Measurements from ENCODE around the gene PI4K2B.
A peak's percentile ranks its signal among the peaks of the same experiment; 100 is the strongest.
"Not testable (repeated sequence)": the region's sequence is repeated elsewhere in the genome, so short reads cannot be mapped to it uniquely, and the experiment has no call there.

The PI4K2B gene

DNA sequence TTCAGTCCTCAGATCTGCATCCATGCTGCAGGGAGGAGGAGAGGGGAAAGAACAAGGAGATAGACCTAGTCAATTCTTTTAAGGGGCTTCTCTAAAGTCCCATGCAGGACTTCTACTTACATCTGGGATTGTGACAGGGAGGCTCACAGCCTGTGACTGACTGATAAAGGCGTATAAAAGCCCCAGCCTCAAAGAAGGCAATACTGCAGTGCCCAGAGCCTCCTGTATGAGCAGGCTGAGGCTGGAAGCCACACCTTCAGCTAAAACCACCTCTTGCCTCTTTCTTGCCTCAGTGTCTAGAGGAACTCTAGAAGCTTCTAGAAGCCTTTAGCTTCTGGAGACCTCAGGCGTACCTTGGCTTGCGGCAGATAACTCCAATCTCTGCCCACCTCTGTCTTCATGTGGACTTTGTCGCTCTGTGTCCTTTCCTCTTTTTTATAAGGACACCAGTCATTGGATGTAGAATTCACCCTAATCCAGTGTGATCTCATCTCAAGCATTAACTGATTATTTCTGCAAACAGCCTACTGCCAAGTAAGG is 72.8 kb downstream of the PI4K2B start:
- no peak for DNase-seq (ENCODE audit: low read depth, low spot score)

DNA sequence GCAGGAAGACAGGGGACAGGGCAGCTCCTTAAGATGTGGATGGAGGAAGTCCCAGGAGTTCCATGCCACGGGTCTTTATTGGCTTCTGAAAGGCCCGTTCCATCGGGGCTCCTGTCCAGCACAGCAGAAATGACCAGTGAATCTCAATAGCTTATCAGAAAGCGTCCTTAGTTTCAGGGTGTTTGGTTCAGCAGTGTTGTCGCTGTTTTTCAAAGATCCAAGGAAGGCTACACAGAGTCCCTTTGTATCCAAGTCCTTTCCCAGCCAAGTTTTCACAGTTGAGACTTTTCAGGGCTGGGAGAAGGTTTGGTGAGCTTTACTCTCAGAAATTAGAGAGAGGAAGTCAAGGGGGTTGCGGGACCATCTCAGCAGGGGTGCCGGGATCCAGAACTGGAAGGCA is 73.8 kb downstream of the PI4K2B start:
- DNase-seq (ENCODE audit: low read depth, low spot score): no peak

DNA sequence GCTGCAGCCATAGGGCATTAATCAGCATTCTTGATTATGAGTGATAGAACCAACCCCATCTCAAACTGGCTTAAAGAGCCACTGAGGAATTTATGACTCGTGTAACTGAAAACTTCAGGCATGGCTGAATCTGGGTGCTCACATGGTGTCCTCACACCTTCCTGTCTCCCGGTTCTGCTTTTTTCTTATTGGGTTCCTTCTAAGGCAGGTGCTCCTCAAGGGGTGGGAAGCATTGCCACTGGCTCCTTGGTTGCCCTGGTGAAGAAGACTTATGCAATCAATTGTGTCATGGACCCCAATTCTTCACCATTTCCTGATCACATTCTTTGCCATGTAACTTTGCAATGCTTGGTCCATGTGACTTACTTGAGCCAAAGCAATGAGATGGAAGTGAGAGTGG is 74.5 kb downstream of the PI4K2B start:
- no peak for DNase-seq (ENCODE audit: low read depth, low spot score)

DNA sequence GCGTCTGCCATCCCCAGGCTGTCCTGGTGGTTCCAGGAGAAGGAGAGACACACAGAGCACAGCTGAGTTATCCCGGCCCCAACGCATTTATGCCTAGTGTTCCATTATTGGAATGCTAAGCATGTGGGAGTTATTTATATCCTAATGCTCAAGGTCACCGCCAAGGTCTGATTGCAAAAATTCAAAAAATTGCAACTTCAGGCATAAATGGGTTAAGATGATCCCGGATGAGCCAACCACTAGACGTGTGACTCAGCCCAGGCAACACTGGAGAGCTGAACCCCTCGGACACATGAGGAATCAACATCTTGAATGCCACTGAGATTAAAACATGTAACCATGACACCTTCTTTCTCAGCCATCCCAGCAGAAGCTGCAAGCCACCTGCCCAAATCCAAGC is 74.9 kb downstream of the PI4K2B start:
- DNase-seq (ENCODE audit: low read depth, low spot score): no peak

DNA sequence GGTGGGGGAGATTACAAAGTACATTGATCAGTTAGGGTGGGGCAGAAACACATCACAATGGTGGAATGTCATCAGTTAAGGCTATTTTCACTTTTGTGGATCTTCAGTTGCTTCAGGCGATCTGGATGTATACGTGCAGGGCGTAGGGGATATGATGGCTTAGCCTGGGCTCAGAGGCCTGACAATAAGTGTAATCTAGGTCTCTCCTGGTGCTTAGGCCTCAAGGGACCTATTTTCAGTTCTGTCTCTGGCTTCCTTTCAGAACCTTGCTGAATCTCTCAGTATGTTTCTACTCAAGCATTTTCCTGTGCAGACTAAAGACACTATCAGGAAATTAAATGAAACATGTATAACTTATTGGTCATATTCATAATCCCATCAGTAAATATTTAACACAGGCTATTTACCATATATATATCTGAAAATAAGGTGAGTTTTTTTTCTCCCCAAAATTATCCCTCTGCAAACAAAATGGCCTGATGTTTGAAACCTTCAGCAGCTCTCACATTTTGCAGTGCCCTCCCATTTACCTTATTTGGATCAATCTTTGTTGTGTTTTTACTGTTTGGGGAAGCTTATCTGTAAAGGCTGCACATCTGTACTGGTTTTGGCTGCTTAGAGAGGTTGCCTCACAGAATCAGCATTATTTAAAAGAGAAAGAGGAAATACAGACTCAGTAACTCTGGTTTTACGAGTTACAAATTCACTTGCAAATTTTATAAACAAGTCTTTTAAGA is 76.4 kb downstream of the PI4K2B start:
- no peak for DNase-seq (ENCODE audit: low read depth, low spot score)

DNA sequence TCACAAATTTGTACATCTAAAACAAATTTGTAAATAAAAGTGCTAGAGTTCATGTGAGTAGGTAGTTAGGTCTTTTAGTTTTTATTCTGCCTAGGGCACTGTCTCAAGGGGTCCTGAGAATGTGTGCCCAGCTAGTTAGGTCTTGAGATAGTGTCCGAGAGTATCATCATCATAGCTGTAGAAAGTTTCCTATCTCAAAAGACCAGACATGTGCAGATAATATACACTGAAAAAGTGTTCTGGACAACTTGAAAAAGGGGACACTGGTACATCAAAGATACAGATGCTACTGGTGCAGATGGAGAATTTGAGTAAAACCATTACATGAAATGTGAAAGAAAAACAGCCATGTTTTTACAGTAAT is 77.0 kb downstream of the PI4K2B start:
- no peak for DNase-seq (ENCODE audit: low read depth, low spot score)

DNA sequence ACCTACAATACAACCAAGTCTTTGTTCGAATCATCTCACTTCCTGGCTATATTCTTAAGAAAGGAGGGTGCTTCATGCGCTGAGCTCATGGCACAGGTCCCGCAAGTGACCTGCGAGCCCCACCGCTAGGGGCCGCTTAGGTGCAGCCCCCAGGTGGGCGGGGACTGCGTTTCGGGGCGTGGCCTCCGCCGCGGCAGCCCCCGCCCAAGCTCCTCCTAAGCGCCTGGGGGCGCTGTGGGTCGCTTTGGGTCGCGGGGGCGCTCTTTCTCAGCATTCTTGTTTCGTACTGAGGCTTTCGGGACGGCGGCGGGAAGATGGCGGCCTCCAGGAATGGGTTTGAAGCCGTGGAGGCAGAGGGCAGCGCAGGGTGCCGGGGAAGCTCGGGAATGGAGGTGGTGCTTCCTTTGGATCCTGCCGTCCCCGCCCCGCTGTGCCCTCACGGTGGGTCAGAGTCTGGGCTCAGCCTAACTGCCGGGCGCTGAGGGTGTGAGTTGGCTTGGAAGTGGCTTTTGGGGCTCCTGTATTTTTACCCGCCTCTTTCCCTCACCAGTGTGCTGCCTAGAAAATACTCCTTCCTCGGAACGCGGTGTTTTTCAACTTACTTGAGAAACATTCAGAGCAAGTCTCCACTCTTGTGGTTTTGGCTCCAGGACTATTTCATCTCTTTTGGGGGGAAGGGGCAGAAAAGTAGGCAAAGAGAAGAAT is 78.8 kb downstream of the PI4K2B start, which contains the start of gene ZCCHC4:
TSS of gene ZCCHC4 (plus strand) at position 279 of the 705 bp plus-strand sequence. CDS start at position 315, 36 bp downstream.
- DNase-seq (ENCODE audit: low read depth, low spot score): peak; percentile 81

DNA sequence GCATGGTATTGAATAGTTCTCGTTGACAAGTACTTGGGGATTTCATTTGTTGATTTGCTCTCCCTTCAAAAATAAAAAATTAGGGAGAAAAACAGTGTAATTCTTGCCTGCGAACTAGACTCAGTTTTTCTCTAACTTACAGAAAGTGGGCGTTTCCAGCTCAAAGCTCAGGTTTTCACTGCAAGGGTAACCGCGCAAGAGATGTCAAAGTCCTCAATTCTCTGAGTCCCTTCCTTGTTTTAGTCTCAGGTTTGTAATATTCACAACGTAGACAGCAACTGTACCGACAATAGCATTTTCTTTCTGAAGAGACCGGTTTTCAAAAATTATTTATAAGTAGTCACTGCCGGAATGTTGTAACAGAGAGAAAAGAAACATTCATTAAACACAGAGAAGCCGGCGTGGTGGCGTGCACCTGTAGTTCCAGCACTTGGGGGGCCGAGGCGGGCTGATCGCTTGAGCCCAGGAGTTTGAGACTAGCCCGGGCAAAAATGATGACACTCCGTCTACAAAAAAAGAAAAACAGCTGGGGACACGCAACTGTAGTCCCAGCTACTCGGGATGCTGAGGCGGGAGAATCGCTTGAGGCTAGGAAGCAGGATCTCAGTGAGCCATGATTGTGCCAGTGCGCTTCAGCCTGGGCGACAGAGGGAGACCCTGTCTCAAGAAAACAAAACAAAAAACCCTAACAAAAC is 79.5 kb downstream of the PI4K2B start:
- no peak for DNase-seq (ENCODE audit: low read depth, low spot score)

DNA sequence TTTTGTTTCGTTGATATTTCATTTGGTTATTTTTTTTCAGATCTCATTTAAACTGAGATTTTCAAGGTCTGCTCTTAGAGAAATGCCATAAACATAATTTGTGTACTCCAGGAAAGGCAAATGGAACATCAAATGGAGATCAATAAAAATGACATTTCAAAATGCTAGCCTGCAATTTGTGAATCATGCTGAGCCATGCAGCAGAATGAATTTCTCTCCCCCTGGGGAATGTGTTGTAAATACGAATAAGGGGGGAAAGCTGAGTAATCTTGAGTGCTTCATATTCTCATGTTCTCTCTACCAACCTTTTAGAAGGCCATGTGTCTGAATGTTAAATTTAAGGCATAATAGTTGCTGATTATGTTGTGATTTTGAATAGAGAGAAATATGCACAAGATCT is 86.5 kb downstream of the PI4K2B start:
- DNase-seq (ENCODE audit: low read depth, low spot score): no peak

DNA sequence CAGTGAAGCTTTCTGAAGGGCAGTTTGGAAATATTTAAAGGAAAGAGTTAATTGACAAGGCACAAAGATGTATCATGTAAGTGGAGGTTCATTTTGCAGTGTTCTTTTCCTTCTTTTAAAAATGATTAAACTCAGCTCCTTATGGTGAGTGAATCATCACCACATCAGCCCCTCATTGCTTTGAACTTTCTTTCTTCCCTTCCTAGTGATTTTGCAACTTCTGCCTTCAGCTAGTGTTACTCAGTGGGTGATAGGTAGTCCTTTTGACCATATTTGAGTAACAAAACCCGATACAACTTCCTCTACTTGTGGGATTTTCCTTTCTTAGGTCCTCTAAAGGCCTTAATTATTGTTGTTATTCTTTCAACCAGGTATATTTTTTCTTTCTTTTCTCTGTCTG is 86.9 kb downstream of the PI4K2B start:
- DNase-seq (ENCODE audit: low read depth, low spot score): no peak

DNA sequence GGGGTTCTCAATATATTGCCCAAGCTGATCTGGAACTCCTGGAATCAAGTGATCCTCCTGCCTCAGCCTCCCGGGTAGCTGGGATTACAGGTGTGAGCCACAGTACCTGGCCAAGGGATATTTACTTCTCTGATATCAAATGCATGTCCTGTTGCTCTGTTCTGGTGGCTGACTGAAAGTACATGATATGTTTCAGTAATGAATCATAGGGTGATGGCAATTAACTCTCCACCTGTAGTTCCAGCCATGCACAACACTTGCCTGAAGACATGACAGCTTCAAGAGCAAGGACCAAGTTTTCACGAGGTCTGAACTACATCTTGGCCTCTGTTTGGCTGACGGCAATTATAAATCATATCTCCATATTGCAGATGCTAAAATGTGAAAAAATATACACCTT is 87.9 kb downstream of the PI4K2B start:
- no peak for DNase-seq (ENCODE audit: low read depth, low spot score)

DNA sequence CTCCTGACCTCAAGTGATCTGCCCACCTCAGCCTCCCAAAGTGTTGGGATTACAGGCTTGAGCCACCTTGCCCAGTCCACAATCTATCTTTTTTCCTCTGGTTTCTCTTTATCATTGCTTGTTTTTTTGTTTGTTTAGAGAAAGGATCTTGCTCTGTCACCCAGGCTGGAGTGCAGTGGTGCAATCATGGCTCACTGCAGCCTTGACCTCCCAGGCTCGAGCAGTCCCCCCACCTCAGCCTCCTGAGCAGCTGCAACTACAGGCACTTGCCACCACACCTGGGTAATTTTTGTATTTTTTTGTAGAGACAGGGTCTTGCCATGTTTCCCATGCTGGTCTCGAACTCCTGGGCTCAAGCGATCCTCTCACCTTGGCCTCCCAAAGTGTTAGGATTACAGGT is 94.6 kb downstream of the PI4K2B start:
- not testable (repeated sequence) for DNase-seq (ENCODE audit: low read depth, low spot score)

All from brain pericyte (primary cell).